Panc1 (cell line): ENCODE measurements around the gene NPC1L1. TPM values are rescaled to one million over a fixed set of nuclear protein-coding genes. Genes with fewer than 3 reads are reported as not detected.

ENCODE experiments used
- ATAC-seq: fragments of 200-7000 bp; cut with Tn5 transposase; 2 replicates; pipeline ENCODE4 v1.9.1; 2020; ENCODE audit warnings: mild to moderate bottlenecking, moderate library complexity
- BruUV-seq: library from RNA; stranded (reverse); fragments of 400-500 nt; replicated peaks from 2 replicates; lab custom pipeline; 2021; lab: Mats Ljungman, UMichigan
- CTCF ChIA-PET: fragments of 300-600 bp; sonication (Branson Sonifier 250); formaldehyde crosslinking; loops from one replicate; lab custom pipeline; 2022; ENCODE audit warnings: antibody characterized with exemption; lab: Charles Lee
- POLR2A ChIA-PET: fragments of 300-600 bp; sonication (Branson Sonifier 250); formaldehyde crosslinking; loops from one replicate; lab custom pipeline; 2022; ENCODE audit warnings: antibody characterized with exemption; lab: Charles Lee
- DNase-seq: peaks from one replicate; pipeline ENCODE4 v3.0.0-alpha.2; 2010; ENCODE audit warnings: low read depth, low spot score
- H3K27ac ChIP-seq: 2 replicates; pipeline ENCODE4 v1.5.1; 2011; ENCODE audit warnings: mild to moderate bottlenecking, low read length, inconsistent platforms
- H3K27me3 ChIP-seq: fragments of 200-500 bp; sonication (Bioruptor generic); 2 replicates; pipeline ENCODE4 v1.6.0; 2014; ENCODE audit warnings: low read length, inconsistent platforms; ENCODE audit not compliant: control insufficient read depth, insufficient read depth
- H3K36me3 ChIP-seq: fragments of 200-500 bp; sonication (Bioruptor generic); 2 replicates; pipeline ENCODE4 v1.5.1; 2014; ENCODE audit warnings: inconsistent platforms, mild to moderate bottlenecking, low read length, moderate library complexity; ENCODE audit not compliant: control insufficient read depth, insufficient read depth
- H3K4me1 ChIP-seq: 2 replicates; pipeline ENCODE4 v1.5.1; 2011; ENCODE audit warnings: inconsistent platforms, mild to moderate bottlenecking, low read length, moderate library complexity; ENCODE audit not compliant: control insufficient read depth, insufficient read depth
- H3K4me3 ChIP-seq, 2 experiments: 2 replicates each; pipeline ENCODE4 v1.5.1; 2011 to 2012; ENCODE audit warnings: low read depth in 2 of 2, low read length in 2 of 2, mild to moderate bottlenecking in 2 of 2, inconsistent platforms in 1 of 2, moderate library complexity in 1 of 2
- H3K9me3 ChIP-seq: fragments of 200-500 bp; sonication (Bioruptor generic); 2 replicates; pipeline ENCODE4 v1.5.1; 2014; ENCODE audit warnings: low read depth, mild to moderate bottlenecking, inconsistent platforms, low read length, moderate library complexity; ENCODE audit not compliant: control insufficient read depth, insufficient read depth
- POLR2AphosphoS5 ChIP-seq: IDR thresholded peaks from 2 replicates; pipeline ENCODE4 v1.6.1; 2012; ENCODE audit warnings: mild to moderate bottlenecking, low read depth, low read length, moderate library complexity
- SIN3A ChIP-seq: IDR thresholded peaks from 2 replicates; pipeline ENCODE4 v1.6.1; 2012; ENCODE audit warnings: low read depth, mild to moderate bottlenecking, low read length, moderate library complexity, borderline replicate concordance; ENCODE audit not compliant: insufficient read depth
- TCF7L2 ChIP-seq: IDR thresholded peaks from 2 replicates; pipeline ENCODE4 v1.6.1; 2011; ENCODE audit warnings: mild to moderate bottlenecking, low read depth, low read length, inconsistent platforms
- in situ Hi-C: cut with HindIII; loops from 2 replicates; pipeline ENCODE4 v1.10.0; 2016; ENCODE audit warnings: low sequenced_read_pairs, low pct_unique_long_range_greater_than_20kb
- intact Hi-C: fragments of 100-400 bp; cut with micrococcal nuclease; formaldehyde crosslinking; loops from one replicate; pipeline ENCODE4 v1.10.0; 2022; ENCODE audit not compliant: unreplicated experiment
- total RNA-seq: library from RNA; stranded (reverse); gene quantifications from one replicate; pipeline ENCODE4 v1.2.1, GENCODE V29; 2021; ENCODE audit not compliant: unreplicated experiment
- TF ChIP-seq, protein P1 (sequence below): fragments of 450-650 bp; IDR thresholded peaks from 2 replicates; pipeline ENCODE4 v1.5.1; 2017; ENCODE audit warnings: mild to moderate bottlenecking
- TF ChIP-seq, protein P2 (sequence below), 2 experiments: IDR thresholded peaks; 2 replicates each; pipeline ENCODE4 v1.6.1; 2011 to 2012; ENCODE audit warnings: low read depth in 2 of 2, control low read depth in 1 of 2, low read length in 1 of 2, mild to moderate bottlenecking in 1 of 2, moderate library complexity in 1 of 2; ENCODE audit not compliant: insufficient read depth in 1 of 2

The NPC1L1 gene
- total RNA-seq, 1 experiment from 2014 or later: not detected

DNA sequence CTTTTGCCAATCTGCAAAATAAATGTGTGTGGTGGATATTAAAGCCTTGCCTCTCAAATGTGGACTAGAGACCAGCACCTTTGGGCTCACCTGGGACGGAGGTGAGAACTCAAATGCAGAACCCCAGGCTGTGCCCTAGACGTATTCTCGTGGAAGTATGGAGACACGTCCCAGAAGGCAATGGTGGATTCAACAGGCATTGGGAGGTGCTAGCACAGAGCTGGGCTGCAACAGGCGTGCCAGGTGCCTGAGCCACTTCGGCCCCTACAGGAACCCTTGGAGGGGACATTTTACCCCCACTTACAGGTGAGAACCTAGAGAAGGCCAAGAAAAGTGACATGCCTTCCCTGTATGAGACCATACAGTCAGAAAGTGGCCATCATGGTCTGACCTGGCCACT is 20.4 kb upstream of the NPC1L1 start:
- intact Hi-C loops (loop anchor here (5.0 to 10.0 kb wide), 2 partner anchors 69 to 317 kb away; partner anchors contain the start of gene NUDCD3), in situ Hi-C loops (no loop called here)
- no TSS peak for BruUV-seq
- DNase-seq (no peak), ATAC-seq (no peak)
- H3K4me3 ChIP-seq: no peak overlapping the region
- ChIA-PET CTCF (no interaction called here), POLR2A (no interaction called here)
- no peak for TF ChIP-seq SIN3A
- no peak for TF ChIP-seq TCF7L2
- TF ChIP-seq, protein P1, sequence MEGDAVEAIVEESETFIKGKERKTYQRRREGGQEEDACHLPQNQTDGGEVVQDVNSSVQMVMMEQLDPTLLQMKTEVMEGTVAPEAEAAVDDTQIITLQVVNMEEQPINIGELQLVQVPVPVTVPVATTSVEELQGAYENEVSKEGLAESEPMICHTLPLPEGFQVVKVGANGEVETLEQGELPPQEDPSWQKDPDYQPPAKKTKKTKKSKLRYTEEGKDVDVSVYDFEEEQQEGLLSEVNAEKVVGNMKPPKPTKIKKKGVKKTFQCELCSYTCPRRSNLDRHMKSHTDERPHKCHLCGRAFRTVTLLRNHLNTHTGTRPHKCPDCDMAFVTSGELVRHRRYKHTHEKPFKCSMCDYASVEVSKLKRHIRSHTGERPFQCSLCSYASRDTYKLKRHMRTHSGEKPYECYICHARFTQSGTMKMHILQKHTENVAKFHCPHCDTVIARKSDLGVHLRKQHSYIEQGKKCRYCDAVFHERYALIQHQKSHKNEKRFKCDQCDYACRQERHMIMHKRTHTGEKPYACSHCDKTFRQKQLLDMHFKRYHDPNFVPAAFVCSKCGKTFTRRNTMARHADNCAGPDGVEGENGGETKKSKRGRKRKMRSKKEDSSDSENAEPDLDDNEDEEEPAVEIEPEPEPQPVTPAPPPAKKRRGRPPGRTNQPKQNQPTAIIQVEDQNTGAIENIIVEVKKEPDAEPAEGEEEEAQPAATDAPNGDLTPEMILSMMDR: no peak
- no peak for TF ChIP-seq POLR2AphosphoS5
- TF ChIP-seq, protein P2, sequence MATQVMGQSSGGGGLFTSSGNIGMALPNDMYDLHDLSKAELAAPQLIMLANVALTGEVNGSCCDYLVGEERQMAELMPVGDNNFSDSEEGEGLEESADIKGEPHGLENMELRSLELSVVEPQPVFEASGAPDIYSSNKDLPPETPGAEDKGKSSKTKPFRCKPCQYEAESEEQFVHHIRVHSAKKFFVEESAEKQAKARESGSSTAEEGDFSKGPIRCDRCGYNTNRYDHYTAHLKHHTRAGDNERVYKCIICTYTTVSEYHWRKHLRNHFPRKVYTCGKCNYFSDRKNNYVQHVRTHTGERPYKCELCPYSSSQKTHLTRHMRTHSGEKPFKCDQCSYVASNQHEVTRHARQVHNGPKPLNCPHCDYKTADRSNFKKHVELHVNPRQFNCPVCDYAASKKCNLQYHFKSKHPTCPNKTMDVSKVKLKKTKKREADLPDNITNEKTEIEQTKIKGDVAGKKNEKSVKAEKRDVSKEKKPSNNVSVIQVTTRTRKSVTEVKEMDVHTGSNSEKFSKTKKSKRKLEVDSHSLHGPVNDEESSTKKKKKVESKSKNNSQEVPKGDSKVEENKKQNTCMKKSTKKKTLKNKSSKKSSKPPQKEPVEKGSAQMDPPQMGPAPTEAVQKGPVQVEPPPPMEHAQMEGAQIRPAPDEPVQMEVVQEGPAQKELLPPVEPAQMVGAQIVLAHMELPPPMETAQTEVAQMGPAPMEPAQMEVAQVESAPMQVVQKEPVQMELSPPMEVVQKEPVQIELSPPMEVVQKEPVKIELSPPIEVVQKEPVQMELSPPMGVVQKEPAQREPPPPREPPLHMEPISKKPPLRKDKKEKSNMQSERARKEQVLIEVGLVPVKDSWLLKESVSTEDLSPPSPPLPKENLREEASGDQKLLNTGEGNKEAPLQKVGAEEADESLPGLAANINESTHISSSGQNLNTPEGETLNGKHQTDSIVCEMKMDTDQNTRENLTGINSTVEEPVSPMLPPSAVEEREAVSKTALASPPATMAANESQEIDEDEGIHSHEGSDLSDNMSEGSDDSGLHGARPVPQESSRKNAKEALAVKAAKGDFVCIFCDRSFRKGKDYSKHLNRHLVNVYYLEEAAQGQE (IDR thresholded peaks at IDR 0.05; ENCODE audit: insufficient read depth in 1 of 2, low read depth in 2 of 2, low read length in 1 of 2): no peak
- no peaks in the 10 kb centered on the region for H3K27me3 ChIP-seq
- H3K27ac ChIP-seq: no peak overlapping the region
- no peaks in the 10 kb centered on the region for H3K36me3 ChIP-seq
- peaks cover 6% of the 10 kb centered on the region; the same call in 1 of the 2 replicates for H3K4me1 ChIP-seq
- H3K9me3 ChIP-seq: no peaks in the 10 kb centered on the region

DNA sequence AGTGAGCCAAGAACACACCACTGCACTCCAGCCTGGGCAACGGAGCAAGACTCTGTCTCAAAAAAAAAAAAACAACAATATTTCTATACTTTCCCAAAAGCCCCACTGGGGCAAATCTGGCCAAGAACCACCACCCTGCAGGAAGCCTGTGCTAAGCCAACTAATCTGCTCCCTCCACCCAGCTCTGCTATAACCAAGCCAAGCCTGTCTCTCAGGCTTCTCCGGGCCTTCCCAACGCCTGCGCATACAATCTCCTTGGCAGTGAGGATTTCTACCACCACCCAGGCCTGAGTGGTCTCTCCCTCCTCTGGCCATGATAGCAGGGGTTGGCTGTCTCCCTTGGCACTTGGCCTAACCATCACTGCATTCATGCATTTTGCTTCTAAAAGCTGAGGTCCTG is 18.4 kb upstream of the NPC1L1 start:
- H3K27me3 ChIP-seq: no peaks in the 10 kb centered on the region
- intact Hi-C loops: no loop called here
- peaks cover 6% of the 10 kb centered on the region; the same call in 1 of the 2 replicates for H3K4me1 ChIP-seq
- H3K27ac ChIP-seq: no peak overlapping the region
- no peak for DNase-seq
- CTCF ChIA-PET: no interaction called here
- no peaks in the 10 kb centered on the region for H3K9me3 ChIP-seq
- TF ChIP-seq, protein P1: no peak
- no peak for TF ChIP-seq TCF7L2
- TF ChIP-seq, protein P2 (IDR thresholded peaks at IDR 0.05; ENCODE audit: insufficient read depth in 1 of 2, low read depth in 2 of 2, low read length in 1 of 2): no peak
- TF ChIP-seq POLR2AphosphoS5: no peak
- TF ChIP-seq SIN3A: no peak
- no TSS peak for BruUV-seq
- POLR2A ChIA-PET: no interaction called here
- no peak overlapping the region for H3K4me3 ChIP-seq
- ATAC-seq: 0 out of 2 replicates have a peak, but pooled peaks have one; percentile 22
- H3K36me3 ChIP-seq: no peaks in the 10 kb centered on the region
- in situ Hi-C loops: no loop called here
